HG02884 (cell line): ENCODE results near the gene CCNDBP1.
"Not testable (repeated sequence)": the region's sequence is repeated elsewhere in the genome, so short reads cannot be mapped to it uniquely, and the experiment has no call there.

Source experiments
- ATAC-seq: cut with Tn5 transposase; IDR thresholded peaks from one replicate; pipeline ENCODE4 v1.9.1; 2021; ENCODE audit warnings: mild to moderate bottlenecking, moderate library complexity; ENCODE audit not compliant: unreplicated experiment

Gene CCNDBP1

DNA sequence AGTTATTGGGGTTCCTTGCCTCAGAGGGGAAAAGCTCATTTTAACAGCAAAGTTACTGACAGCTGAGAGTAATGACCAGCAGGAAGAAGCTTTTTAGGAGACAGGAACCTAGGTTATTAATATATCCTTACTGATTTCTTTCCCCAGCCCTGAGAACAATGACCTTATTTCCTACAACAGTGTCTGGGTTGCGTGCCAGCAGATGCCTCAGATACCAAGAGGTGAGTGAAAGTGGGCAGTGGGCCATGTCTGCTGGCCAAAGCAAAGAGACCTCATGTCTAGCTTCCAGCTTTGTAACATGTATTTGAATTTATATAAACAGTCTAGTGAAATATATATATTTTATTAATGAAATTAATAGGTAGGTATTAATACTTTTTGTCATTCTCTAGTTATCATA is 5.0 kb downstream of the CCNDBP1 start:
- ATAC-seq, result no peak

DNA sequence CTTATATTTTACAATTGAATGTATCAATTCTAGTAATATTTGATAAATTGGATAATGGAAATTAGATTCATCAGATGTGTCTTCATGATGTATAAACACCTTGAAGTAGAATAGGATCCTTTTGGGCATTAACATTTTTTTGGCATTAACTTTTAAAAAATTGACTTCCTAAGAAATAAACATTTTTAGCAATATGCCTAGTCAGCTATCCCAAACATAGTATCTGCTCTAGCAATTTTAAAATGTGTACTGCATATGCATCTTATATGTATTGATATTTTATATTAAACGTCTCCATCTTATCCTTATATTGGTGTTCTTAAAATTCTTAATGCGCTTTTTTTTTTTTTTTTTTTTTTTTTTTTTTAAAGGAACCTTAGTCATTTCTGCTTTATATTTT is 8.5 kb downstream of the CCNDBP1 start:
- ATAC-seq, result no peak

DNA sequence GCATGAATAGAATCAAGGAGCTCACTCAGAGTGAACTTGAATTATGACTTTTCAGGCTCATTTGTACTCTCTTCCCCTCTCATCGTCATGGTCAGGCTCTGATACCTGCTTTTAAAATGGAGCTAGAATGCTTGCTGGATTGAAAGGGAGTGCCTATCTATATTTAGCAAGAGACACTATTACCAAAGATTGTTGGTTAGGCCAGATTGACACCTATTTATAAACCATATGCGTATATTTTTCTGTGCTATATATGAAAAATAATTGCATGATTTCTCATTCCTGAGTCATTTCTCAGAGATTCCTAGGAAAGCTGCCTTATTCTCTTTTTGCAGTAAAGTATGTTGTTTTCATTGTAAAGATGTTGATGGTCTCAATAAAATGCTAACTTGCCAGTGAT is 9.6 kb downstream of the CCNDBP1 start:
- ATAC-seq, result no peak

DNA sequence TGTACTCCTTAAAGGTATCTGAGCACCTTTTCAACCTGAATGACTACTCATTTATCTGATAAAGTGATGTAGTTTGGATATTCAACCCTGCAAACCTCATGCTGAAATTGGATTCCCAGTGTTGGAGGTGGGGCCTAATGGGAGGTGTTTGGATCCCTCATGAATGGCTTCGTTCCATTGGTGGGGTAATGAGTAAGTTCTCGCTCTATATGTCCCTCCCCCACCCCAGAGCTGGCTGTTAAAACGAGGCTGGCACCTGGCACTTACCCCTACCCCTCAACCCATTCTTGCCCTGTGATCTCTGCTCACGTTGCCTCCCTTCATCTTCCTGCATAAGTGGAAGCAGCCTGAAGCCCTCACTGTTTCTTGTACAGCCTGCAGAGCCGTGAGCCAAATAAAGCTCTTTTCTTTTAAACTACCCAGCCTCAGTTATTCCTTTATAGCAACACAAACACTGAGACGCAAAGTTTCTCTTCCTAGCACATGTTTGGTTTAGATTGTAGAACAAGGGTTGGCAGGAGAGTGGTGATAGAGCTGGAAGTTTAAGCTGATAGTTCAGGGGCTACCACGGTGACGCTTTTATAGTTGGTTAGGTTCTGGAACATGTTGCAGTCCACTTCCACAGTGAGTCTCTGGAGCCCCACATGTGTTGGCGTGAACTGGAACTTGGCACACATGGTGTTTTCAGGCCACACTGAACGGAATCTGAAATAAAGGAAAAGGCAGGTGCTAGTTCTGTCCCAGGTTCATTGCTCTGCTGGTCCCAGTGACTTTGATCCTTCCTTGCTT is 11.8 kb downstream of the CCNDBP1 start:
- no peak for ATAC-seq

DNA sequence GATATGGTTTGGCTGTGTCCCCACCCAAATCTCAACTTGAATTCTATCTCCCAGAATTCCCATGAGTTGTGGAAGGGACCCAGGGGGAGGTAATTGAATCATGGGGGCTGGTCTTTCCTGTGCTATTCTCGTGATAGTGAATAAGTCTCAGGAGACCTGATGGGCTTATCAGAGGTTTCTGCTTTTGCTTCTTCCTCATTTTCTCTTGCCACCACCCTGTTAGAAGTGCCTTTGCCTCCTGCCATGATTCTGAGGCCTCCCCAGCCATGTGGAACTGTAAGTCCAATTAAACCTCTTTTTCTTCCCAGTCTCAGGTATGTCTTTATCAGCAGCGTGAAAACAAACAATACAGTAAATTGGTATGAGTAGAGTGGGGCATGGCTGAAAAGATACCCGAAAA is 12.6 kb downstream of the CCNDBP1 start:
- not testable (repeated sequence) for ATAC-seq

DNA sequence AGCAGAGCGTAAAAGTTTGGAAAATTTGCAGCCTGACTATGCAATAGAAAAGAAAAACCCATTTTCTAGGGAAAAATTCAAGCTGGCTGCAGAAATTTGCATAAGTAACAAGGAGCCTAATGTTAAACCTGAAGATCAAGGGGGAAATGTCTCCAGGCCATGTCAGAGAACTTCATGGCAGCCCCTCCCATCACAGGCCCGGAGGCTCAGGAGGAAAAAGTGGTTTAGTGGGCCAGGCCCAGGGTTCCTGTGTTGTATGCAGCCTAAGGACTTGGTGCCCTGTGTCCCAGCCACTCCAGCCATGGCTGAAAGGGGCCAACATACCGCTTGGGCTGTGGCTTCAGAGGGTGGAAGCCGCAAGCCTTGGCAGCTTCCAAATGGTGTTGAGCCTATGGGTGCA is 13.4 kb downstream of the CCNDBP1 start:
- not testable (repeated sequence) for ATAC-seq

DNA sequence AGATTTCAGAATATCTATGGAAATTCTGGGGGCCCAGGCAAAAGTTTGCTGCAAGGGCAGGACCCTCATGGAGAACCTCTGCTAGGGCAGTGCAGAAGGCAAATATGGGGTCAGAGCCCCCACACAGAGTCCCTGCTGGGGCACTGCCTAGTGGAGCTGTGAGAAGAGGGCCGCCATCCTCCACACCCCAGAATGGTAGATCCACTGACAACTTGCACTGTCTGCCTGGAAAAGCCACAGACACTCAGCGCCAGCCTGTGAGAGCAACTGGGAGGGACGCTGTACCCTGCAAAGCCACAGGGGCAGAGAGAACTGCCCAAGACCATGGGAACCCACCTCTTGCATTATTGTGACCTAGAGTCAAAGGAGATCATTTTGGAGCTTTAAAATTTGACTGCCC is 13.8 kb downstream of the CCNDBP1 start:
- ATAC-seq, result no peak

DNA sequence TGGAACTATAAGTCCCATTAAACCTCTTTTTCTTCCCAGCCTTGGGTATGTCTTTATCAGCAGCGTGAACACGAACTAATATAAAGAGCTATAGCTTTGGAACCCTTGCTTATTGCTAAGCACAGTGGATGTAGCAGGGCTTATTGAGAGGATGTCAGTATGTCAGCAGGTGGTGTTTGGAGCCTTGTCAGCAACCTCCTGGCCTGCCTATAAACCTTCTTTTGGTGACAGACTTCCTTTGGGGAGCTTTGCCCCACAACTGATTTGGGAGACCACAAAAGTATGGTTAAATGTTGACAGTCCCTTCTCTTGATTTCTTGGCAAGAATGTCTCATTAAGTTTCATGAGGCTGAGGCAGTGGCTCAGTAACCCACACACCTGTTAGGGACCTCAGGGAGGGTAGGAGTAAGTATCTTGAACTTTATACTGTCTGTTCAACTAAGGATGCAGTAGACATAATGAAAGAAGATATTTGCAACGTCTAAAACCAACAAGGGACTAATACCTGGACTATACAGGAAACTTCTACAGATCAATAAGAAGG is 14.8 kb downstream of the CCNDBP1 start:
- no peak for ATAC-seq

DNA sequence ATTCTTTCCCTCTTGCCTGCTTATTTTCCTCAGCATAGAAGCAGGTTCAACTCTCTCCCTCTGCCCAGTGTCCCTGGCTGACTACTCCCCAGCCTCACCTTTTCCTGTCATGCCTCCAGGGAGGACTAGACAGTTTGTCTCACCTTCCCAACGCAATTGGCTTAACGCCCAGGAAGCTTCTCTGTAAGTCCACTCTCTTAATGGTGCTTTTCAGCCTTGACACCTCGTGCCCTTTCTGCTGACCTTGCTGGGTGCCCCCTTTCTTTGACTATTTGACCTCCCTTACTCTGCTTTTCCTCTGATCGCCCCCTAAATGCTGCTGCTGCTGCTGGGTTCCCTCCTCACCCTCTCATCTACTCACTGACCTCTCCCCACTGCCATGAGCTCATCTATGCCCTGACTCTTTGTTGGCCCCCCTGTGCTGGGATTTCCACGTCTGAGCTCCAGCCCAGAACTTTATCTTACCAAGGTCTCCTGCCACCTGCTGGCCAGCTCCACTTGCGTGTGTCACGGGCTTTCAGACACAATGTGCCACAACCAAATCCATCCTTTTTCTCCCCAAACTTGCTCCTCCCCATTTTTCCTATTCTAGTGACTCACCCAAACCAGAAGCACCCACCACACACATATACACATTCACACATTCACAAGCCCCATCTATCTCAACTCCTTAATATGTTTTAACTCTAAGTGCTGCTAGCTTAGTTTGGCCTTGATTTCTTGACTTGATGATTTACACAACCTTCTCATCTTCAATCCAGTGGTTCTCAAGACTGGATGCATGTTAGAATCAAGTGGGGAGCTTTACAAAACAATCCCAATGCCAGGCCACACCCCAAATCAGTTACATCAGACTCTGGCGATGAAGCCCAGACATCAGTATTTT is 19.1 kb downstream of the CCNDBP1 start:
- ATAC-seq, result no peak

DNA sequence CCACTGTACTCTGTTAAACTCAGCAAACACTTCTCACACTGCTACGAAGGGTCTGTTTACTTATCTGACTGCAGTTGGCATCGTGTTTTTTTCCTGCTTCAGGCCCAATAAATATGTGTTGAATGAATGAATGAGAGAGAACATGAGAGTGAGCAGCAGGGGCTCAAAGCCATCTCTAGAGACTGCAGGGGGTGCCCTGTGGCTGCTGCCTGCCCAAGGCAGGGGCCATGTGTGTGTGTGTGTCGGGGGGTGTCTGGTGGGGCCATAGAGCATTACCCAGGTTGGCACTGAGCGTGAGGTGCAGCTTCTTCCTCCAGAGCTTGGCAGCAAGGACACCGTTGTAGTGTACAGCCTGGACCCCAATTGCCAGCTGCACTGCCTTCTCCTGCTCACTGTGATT is 20.9 kb downstream of the CCNDBP1 start:
- ATAC-seq, result no peak

DNA sequence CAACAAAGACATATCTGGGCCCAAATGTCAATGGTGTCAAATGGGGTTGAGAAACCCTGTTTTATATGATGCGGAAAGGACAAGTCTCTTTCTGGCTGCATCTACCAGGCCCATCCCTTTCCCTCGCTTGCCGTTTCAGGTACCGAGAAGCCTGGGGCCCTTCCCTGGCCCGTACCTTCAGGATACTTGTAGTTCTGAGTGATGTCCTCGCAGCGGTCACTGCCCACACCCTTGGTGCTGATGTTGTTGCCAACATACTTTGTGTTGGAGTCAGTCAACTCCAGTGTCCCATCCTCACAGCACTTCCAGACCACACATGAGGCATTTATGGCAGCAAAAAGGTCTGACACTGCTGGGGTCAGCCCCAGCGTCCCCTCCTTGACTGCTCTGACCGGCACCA is 21.8 kb downstream of the CCNDBP1 start:
- ATAC-seq, result no peak

DNA sequence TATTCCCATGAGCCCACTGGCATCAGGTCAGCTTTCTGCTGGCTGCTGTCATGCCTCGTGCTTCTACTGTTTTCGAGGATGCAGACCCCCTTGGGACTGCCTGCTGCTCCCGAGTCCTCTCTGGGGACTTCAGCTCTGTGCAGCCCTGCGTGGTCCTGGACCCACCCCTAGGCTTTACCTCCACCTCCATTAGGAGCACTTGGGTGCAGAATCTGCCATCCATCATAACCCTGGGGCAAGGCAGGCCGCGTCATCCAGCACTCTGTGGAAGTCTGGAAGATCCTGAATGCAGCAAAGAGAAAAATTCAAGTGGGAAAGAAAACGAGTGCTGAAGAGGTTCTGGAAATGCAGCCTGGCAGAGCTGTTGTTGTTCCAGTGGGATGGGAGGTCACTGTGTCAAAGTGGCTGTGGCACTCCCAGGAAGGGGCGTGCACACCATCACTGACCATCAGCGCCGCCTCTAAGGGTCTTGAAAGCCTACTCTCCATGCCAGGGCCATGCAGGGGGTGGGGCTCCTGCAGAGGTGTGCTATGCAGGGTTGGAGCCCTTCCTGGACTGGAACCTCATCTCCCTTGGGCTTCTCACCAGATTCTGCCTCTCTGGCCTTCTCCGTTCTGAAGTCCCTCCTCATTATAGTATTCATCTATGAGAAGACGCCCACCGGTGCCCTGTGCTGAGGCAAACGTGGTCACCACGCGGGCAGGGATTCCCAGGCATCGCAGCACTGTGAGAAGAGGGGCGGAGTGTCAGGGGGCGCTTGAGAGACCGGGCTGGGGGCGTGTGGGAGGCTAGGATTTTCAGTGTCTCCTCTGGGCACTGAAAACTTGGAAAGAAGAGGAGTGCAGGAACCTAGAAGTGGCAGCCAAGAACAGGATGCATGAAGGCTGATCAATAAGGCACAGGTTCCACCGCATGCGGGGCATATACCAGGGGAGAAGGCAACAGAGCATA is 23.1 kb downstream of the CCNDBP1 start:
- no peak for ATAC-seq

DNA sequence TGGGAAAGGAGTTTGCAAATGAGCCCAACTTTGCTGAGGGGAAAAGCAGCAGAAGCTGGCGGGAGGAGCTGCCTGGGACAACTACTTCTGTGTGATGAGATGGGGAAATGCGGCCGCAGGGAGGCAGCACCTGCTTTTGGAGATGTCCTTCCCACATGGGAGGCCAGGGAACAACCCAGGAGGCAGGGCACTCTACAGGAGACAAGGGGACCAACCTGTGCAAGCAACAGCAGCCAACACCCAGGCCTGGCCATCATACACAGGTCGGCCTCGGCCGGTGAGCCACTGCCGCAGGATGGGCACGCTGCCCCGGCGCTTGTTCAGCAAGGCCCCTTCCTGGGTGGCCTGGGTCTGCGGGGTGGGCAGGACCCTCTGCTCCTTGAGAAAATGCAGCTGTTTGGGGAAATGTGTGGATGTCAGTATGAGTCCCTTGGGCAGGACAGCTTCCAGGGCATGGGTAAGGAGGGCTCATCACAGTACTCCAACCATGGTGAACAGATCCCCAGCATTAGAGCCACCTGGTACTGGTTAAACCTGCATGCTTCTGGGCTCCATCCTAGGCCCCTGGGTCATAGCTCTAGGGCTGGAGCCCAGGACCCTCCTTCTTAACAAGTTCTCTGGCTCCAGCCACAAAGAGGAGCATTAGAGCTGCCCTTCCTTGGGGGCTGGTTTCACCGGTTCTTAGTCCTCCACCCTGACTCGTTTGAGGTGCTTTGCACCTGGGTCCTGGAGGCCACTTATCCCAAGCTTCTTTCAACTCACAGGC is 24.0 kb downstream of the CCNDBP1 start:
- ATAC-seq, result no peak

DNA sequence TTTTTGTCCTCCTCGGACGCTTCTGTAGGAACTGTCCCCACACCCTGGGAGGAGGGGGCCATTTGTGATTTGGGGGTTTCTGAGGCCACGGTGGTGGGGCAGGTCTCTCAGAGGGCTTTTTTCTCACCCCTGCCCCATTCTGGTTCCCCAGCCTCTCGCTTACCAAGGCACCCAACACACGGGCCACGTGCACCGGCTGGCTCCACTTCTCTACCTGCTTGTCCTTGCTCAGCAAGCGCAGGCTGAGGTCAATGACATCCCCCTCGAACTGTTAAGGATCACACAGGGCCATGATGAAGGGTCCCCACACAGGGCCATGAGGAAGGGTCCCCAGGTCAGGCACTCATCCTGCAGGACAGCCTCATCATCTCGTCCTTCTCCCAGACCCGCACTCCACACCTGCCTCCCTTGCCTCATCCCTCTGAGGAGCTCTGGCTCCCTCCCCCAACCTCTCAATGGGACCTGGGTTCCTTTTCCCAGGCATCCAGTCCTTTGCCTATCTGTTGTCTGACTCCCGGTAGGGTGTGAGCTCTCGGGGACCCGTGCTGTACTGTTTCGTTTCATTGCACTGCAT is 25.1 kb downstream of the CCNDBP1 start:
- no peak for ATAC-seq

DNA sequence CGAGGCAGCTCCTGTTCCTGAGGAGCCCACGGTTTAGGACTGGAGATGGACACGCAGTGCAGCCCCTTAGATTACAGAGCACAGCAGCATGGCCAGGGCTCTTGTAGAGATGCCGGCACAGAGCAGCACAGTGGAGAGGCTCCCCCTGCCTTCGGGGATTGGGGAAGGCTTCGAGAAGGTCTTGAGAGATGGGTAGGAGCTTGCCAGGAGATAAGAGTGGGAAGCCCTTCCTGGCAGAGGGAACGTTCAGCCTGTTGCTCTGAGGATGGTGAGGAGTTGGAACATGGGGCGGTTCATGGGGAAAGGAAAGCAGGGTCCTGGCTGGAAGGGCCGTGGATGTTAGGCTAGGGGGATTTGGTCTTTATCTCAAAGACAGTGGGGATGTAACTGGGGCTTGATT is 25.6 kb downstream of the CCNDBP1 start:
- ATAC-seq, result no peak

DNA sequence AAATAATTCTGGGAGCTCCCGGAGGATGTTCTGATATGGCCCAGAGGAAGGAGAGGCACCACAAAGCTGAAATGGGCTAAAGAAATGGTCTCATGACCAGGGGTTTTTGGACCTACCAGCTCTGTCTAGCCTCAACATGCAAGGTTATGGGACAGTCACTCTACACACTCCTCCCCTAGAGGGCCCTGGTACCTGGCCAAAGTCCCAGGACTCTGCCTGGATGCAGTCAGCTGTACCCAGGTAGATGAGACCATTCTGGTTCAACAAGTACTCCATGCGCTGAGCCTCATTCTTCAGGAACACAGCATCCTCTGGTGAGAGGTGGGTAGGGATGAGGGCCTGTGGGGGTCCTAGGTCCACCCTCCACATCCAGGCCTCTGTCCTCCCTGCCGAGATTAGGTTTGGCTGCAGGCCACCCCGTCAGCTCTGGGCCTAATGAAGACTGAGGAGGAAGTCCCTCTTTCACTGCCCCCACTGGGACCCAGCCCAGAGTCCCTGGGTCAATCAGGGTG is 26.1 kb downstream of the CCNDBP1 start:
- no peak for ATAC-seq

DNA sequence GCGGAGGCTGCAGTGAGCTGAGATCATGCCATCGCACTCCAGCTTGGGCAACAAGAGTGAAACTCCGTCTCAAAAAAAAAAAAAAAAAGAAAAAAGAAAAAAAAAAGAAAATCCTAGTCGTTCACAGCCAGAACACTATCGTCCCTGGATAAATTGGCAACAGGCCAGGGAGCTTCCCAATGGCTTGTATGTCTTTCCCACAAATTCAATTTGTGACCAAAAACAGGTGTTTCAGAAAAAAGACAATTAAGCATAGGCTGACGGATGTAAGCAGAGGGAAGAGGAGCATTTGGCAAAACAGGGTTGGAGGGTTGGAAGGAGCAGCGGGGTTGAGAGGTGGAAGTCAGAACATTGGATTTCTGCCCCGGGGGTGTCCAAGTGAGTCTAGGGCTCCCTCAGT is 27.1 kb downstream of the CCNDBP1 start:
- ATAC-seq, result no peak

DNA sequence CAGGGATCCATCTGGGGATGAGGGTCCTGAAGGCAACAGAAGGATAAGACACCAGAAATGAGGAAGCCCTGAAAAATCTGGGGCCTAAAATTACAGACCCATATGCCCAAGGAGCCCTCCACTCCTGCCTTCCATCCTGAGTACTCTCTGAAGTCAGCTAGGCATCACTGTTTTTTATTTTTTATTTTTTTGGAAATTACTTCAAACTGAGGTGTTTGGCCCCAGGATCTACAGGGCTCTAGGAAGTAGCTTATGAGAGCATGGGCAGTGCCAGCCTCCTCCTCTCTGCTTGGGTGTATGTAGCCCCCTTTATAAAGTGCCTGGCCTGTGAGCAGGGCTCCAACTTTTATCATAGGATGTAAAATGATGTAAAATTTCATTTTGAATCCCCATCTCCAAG is 27.7 kb downstream of the CCNDBP1 start:
- no peak for ATAC-seq

DNA sequence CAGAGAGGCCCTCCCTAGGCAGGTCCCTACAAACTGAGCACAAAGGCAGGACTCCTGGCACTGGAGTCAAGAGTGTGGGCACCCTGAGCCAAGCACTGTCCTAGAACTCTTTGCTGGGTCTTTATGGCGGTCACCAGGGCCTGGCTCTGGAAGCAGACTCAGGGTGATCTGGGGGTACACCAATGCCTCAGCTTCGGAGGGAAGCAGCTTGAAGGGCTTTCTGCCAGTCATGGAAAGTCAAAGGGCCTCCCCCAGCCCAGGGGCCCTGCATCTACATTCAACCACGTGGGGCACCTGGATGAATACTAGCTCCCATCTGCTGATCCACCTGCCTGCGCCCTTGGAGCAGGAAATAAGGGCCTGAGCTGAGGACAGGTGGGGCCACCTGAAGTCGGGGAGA is 28.3 kb downstream of the CCNDBP1 start:
- ATAC-seq, result no peak

DNA sequence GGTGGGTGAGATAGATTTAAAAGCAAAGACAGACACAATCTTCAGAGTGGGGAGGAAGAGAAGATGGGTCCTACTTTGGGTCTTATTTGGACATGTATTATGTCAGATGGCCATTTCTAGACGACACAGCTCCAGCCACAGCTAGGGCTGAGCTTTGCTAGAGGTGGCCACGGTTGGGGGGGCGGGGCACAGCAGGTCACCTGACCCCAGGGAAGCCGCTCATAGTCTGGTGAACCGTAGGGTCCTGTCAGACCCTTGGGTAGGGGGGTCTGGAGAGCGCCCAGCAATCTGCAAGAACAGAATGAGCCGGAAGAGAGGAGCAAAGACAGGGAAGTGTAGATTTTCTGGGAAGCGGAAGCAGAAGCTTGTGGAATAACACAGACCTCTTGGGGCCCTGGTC is 29.0 kb downstream of the CCNDBP1 start:
- ATAC-seq, result no peak
